ENCODE results near the gene SCRT2. TPM values are rescaled to one million over a fixed set of nuclear protein-coding genes. Genes with fewer than 3 reads are reported as not detected.
"Not testable (repeated sequence)": the region's sequence is repeated elsewhere in the genome, so short reads cannot be mapped to it uniquely, and the experiment has no call there.

SCRT2 gene
- total RNA-seq, 1 donor from 2014 or later: not detected

GRCh38 chr20:642398-643174 lies 33.0 kb downstream of the SCRT2 start:
- TF ChIP-seq, protein P1, sequence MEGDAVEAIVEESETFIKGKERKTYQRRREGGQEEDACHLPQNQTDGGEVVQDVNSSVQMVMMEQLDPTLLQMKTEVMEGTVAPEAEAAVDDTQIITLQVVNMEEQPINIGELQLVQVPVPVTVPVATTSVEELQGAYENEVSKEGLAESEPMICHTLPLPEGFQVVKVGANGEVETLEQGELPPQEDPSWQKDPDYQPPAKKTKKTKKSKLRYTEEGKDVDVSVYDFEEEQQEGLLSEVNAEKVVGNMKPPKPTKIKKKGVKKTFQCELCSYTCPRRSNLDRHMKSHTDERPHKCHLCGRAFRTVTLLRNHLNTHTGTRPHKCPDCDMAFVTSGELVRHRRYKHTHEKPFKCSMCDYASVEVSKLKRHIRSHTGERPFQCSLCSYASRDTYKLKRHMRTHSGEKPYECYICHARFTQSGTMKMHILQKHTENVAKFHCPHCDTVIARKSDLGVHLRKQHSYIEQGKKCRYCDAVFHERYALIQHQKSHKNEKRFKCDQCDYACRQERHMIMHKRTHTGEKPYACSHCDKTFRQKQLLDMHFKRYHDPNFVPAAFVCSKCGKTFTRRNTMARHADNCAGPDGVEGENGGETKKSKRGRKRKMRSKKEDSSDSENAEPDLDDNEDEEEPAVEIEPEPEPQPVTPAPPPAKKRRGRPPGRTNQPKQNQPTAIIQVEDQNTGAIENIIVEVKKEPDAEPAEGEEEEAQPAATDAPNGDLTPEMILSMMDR (IDR thresholded peaks at IDR 0.05; ENCODE audit: insufficient read depth, low read length, severe bottlenecking): no peak
- DNase-seq (ENCODE audit: low read depth): no peak
- Histone ChIP-seq H3K4me3 (ENCODE audit: low read depth, low read length) (no peak overlapping the region), H3K27me3 (ENCODE audit: control insufficient read depth, insufficient read depth, low read length) (peaks cover 2% of the 10 kb centered on the region), H3K36me3 (ENCODE audit: control insufficient read depth, insufficient read depth, low read length) (peaks cover 6% of the 10 kb centered on the region)
- no peak for FAIRE-seq

GRCh38 chr20:642013-642397 lies 33.6 kb downstream of the SCRT2 start:
- DNase-seq (ENCODE audit: low read depth); H3K4me3 ChIP-seq (ENCODE audit: low read depth, low read length); H3K36me3 ChIP-seq (ENCODE audit: control insufficient read depth, insufficient read depth, low read length); FAIRE-seq; H3K27me3 ChIP-seq (ENCODE audit: control insufficient read depth, insufficient read depth, low read length): not testable (repeated sequence)

GRCh38 chr20:641516-641875 lies 34.1 kb downstream of the SCRT2 start:
- DNase-seq (ENCODE audit: low read depth) (no peak), FAIRE-seq (no peak)
- H3K36me3 ChIP-seq (ENCODE audit: control insufficient read depth, insufficient read depth, low read length): no peaks in the 10 kb centered on the region
- H3K27me3 ChIP-seq (ENCODE audit: control insufficient read depth, insufficient read depth, low read length): peaks cover 2% of the 10 kb centered on the region
- no peak overlapping the region for H3K4me3 ChIP-seq (ENCODE audit: low read depth, low read length)
- TF ChIP-seq, protein P1 (IDR thresholded peaks at IDR 0.05; ENCODE audit: insufficient read depth, low read length, severe bottlenecking): no peak

GRCh38 chr20:640674-641515 lies 34.7 kb downstream of the SCRT2 start:
- no peaks in the 10 kb centered on the region for H3K36me3 ChIP-seq (ENCODE audit: control insufficient read depth, insufficient read depth, low read length)
- TF ChIP-seq, protein P1 (IDR thresholded peaks at IDR 0.05; ENCODE audit: insufficient read depth, low read length, severe bottlenecking): no peak
- peaks cover 2% of the 10 kb centered on the region for H3K27me3 ChIP-seq (ENCODE audit: control insufficient read depth, insufficient read depth, low read length)
- FAIRE-seq (no peak), DNase-seq (ENCODE audit: low read depth) (no peak)
- no peak overlapping the region for H3K4me3 ChIP-seq (ENCODE audit: low read depth, low read length)

DNA sequence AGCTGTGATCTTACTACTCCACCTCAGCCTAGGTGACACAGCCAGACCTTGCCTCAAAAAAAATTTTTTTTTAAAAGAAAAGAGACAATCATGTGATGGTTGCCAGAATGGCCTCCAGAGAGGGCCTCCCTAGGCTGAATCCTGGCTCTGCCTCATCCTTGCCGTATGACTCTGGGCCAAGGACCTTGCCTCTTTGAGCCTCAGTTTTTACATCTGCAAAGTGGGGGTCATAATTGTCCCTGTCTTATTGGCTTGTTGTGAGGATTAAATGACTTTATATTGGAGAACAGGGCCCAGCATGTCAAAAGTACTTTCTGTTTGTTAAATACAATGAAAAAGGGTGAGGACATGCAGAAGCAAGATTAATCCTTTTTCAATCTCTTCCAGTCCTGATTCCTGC lies 37.0 kb downstream of the SCRT2 start:
- Histone ChIP-seq H3K4me3 (ENCODE audit: low read depth, low read length) (no peak overlapping the region), H3K36me3 (ENCODE audit: control insufficient read depth, insufficient read depth, low read length) (no peaks in the 10 kb centered on the region), H3K27me3 (ENCODE audit: control insufficient read depth, insufficient read depth, low read length) (peaks cover 4% of the 10 kb centered on the region)
- no peak for DNase-seq (ENCODE audit: low read depth)
- TF ChIP-seq, protein P1 (IDR thresholded peaks at IDR 0.05; ENCODE audit: insufficient read depth, low read length, severe bottlenecking): no peak
- no peak for FAIRE-seq

DNA sequence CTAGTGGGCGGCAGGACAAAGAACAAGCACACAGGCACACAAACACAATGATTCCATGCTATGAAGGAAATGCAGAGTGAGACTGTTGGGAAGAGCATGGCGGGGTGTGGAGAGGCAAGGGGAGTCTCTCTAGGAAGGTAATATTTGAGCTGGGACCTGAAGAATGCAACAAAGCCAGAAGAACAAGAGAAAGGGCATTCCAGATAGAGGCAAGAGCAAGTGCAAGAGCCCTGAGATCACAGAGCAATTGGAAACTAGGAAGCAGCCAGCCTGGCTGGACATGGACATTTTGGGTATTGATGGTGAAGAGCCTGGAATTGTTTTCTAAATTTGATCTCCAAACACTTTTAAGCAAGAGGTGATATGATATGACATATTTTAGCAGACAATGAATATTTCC lies 38.0 kb downstream of the SCRT2 start:
- H3K36me3 ChIP-seq (ENCODE audit: control insufficient read depth, insufficient read depth, low read length): no peaks in the 10 kb centered on the region
- FAIRE-seq (no peak), DNase-seq (ENCODE audit: low read depth) (no peak)
- TF ChIP-seq, protein P1 (IDR thresholded peaks at IDR 0.05; ENCODE audit: insufficient read depth, low read length, severe bottlenecking): no peak
- H3K27me3 ChIP-seq (ENCODE audit: control insufficient read depth, insufficient read depth, low read length): peaks cover 1% of the 10 kb centered on the region
- no peak overlapping the region for H3K4me3 ChIP-seq (ENCODE audit: low read depth, low read length)
